HG02623 (cell line): Measurements from ENCODE around the gene CCDC63.

Experiments used
- ATAC-seq: cut with Tn5 transposase; IDR thresholded peaks from one replicate; pipeline ENCODE4 v1.9.1; 2021; ENCODE audit warnings: moderate library complexity; ENCODE audit not compliant: unreplicated experiment

The CCDC63 gene

GRCh38 chr12:110880651-110881050 lies 33.9 kb downstream of the CCDC63 start:
- ATAC-seq: no peak

- no peak for ATAC-seq
Observed at GRCh38 chr12:110883251-110883650, 36.5 kb downstream of the CCDC63 start.

DNA sequence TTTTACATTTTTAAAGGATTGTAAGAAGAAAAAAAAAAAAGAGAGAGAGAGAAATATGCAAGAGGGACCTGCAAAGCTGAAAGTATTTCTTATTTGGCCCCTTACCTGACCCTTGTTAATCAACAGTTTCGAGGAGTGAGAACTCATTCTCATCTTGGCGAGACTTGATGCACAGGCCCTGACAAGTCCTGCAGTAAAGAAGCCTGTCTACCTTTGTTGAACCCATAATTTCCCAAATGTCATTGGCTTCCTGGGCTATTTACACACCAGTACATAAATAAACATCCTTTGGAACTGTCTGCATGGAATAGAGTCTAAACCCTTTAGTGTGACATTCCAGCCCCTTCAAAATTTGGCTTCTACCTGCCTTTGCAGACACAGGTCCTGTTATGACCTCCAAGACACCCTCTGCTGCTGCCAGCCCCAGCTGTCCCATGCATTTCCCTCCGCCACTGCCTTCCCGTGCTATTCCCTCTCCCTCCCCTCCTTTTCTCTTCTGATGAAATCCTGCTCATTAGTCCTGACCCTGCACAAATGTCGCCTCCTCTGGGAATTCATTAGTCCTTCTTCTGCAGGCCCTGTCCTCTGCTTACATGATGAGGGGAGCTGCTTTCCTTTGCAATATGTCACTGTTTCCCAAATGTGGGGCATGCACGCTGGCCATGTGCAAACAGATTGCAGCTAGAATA lies 38.5 kb downstream of the CCDC63 start:
- ATAC-seq: no peak

GRCh38 chr12:110888256-110888991 lies 41.6 kb downstream of the CCDC63 start:
- ATAC-seq: no peak

- no peak for ATAC-seq
Observed at GRCh38 chr12:110889361-110889760, 42.6 kb downstream of the CCDC63 start.

GRCh38 chr12:110893956-110894355 lies 47.2 kb downstream of the CCDC63 start:
- ATAC-seq: no peak

GRCh38 chr12:110896559-110896958 lies 49.8 kb downstream of the CCDC63 start:
- no peak for ATAC-seq

DNA sequence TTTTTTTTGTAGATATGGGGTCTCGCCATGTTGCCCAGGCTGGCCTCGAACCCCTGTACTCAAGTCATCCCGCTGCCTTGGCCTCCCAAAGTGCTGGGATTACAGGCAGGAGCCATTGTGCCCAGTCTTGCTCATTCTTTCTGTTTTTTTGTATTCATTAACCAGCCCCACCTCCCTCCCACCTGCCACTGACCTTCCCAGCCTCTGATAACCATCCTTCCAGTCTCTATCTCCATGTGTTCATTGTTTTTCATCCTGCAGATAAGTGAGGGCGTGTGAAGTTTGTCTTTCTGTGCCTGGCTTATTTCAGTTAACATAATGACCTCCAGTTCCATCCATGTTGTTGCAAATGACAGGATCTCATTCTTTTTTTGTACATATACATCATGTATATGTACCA lies 54.6 kb downstream of the CCDC63 start:
- no peak for ATAC-seq

DNA sequence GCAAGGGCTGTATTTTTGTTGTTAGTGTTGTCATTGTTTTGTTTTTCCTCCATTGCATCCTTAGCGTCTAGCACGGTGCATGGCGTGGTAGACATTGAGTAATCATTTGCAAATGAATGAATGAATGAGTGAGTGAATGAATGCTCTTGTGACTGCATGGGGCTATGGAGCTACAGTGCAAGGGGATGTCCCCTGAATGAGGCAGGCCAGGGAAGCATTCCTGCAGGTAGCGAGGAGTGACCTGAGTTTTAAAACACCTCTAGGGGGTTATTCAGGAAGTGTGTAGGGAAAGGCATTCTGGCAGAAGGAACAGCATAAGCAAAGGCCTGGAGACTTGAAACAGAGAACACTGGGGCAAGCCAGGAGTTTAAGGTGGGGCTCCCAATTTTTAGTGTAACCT lies 56.7 kb downstream of the CCDC63 start:
- no peak for ATAC-seq

DNA sequence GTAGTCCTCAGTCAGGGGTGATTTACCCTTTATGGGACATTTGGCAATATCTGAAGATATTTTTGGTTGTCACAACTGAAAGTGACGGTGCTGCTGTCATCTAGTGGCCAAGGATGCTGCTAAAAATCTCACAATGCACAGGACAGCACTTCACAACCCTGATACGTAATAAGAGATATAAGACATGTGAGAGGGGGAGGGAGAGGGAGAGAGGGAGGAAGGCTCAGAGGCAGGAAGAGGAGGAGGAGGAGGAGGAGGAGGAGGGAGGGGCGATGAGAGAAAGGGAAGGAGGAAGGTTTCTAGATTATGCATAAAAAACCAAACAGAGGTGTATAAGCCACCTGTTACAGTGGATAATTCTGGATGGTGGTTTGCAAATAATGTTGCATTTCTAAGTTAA lies 59.3 kb downstream of the CCDC63 start:
- ATAC-seq: no peak

GRCh38 chr12:110906516-110906915 lies 59.7 kb downstream of the CCDC63 start:
- ATAC-seq: no peak

DNA sequence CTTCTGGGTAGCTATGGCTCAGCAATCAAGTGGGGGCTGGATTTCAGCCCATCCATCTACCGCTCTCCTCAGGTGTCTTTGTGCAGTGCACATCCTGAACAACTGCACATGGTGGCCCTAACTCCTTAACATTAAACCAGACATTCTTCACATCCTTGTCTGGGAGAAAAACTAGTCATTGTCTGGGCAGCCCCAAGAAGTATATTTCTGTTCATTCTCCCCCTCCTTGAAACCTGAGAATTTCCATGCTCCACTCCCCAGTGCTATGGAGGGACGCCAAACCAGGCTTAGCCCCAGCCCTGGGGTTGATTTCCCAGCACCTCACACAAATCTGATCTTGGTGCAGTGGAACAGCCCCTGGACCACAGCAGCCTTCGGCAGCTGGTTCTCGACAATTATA lies 60.2 kb downstream of the CCDC63 start:
- no peak for ATAC-seq

DNA sequence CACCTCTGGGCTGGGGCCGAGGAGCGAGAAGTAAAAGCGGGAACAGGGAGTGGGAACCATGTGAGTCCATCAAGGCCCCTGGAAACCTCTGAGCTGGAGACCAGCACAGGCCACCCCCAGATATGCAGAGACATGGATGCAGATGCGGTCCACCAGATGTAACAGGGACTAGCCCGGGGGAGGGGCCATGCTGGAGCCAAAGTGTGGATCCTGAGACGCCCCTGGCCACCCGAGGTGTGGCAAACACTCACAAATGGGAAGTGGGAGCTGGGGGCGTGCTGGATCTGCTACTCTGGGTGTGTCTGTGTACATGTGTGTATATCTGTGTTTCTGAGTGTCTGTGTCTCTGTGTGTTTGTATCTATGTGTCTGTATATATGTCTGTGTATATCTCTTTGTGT lies 60.8 kb downstream of the CCDC63 start:
- no peak for ATAC-seq

DNA sequence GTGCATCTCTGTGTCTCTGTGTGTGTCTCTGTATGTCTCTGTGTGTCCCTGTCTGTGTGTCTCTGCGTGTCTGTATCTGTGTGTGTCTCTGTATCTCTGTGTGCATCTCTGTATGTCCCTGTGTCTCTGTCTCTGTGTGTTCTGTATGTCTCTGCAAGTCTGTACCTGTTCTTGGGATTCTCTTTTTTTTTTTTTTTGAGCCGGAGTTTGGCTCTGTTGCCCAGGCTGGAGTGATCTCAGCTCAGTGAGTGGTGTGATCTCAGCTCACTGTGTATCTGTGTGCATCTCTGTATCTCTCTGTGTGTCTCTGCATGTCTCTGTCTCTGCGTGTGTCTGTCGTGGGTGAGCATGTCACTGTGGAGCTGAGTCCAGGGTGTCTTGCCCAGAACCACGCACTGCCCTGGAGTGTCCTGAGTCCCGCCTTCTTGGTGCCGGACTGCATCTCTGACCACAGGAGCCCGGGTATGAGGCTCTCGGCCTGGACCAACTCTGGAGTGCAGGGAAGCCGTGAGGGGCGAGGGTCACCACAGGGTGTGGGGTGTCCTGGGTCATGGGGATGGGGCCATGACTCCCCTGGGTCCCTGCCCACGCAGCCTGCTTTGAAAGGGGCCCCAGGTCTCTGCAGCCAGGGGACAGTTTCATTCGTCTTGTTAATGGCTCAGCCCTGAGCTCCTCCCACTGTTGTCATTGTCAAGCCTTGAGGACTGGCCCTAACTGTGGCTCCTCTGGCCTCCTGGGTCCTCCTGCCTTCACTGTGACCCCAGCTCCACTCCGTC lies 61.8 kb downstream of the CCDC63 start:
- no peak for ATAC-seq

GRCh38 chr12:110912263-110912662 lies 65.5 kb downstream of the CCDC63 start:
- no peak for ATAC-seq

DNA sequence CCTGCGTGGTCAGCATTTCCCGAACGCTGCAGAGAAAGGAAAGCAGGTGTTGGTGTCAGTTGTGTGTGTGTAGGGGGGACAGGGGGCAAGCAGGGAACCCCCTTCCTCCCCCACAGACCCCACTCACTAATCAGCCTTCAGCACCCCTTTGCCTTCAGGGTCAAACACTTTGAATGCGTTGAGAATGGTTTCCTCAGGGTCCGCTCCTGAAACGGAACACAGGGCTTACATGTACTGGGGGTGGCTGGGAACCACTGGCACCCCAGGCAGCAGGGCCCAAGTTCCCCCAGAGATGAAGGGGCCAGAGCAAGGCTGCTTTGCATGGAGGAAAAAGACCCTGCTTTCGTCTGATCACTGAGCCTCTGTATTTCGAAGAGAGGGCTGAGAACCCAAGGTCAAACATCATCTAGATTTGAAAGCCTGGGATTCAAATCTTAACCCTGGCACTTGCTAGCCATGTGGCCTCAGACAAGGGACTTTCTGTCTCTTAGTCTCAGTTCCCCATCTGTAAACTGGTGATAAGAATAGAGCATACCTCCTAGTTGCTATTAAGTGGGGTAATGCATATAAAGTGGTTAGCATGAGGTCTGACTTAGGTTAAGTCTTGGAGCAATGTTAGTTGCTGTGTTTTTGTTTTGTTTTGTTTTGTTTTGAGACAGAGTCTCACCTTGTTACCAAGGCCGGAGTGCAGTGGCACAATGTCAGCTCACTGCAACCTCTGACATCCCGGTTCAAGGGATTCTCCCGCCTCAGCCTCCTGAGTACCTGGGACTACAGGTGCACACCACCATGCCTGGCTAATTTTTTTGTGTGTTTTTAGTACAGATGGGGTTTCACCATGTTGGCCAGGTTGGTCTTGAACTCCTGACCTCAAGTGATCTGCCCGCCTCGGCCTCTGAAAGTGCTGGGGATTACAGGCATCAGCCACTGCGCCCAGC lies 66.6 kb downstream of the CCDC63 start:
- peak; percentile 95 for ATAC-seq

DNA sequence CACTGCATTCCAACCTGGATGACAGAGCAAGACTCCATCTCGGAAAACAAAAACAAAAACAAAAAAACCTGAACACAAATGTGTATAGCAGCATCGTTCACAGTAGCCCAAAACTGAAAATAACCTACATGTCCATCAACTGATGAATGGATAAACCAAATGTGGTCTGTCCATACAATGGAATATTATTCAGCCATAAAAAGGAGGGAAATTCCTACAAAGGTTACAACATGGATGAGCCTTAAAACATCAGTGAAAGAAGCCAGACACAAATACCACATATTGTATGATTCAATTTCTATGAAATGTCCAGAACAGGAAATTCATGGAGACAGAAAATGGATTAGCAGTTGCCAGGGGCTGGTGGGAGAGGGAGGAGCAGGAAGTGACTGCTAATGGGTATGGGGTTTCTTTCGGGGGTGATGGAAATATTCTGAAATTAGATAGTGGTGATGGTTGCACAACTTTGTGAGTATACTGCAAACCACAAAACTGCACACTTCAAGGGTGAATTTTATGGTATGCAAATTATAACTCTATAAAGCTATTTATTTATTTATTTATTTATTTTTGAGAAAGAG lies 69.6 kb downstream of the CCDC63 start:
- no peak for ATAC-seq

DNA sequence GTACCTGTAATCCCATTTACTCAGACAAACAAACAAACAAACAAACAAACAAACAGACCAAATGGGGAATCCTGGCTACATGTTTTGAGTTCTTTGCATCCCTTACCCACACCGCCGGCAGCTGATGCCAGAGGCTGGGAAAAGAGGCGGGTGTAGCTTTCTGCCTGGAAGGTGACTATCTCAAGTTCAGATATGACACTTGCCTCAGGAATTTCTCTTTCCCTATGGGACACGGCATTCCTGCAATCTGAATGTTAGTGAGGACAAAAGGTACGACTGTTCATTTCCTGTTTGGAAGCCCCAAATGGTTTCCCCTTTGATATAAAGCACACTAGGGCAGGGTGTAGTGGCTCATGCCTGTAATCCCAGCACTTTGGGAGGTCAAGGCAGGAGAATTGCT lies 70.7 kb downstream of the CCDC63 start:
- ATAC-seq: no peak

GRCh38 chr12:110917961-110918360 lies 71.2 kb downstream of the CCDC63 start:
- no peak for ATAC-seq

DNA sequence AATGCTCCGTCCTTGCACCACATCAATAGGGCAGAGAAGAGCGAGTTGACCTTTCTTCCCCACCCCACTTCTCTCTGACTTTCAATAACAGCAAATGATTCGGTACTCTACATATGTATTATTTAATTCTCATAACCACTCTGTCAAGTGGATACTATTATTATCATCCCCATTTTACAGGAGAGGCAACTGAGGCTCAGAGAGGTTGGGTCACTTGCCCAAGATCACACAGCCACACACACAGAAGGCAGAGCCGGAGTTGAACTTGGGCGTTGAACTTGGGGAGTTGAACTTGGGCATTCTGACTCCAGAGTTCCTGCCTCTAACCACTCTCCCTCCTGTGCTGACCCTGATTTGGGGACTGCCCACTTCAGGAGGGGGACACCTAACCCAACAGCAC lies 72.9 kb downstream of the CCDC63 start:
- ATAC-seq: no peak
